CD14-positive monocyte (primary cell): ENCODE measurements around the gene MYLK2. TPM values are rescaled to one million over a fixed set of nuclear protein-coding genes. Genes with fewer than 3 reads are reported as not detected.

Experiments
- DNase-seq, 3 donors: peaks; one replicate each; pipeline ENCODE4 v3.0.0-alpha.2; 2011 to 2022
- H2AFZ ChIP-seq: 2 replicates; pipeline ENCODE4 v1.6.0; 2012; ENCODE audit warnings: mild to moderate bottlenecking, low read depth, low read length, inconsistent platforms; ENCODE audit not compliant: insufficient read depth, poor library complexity, severe bottlenecking
- H3K27ac ChIP-seq, 2 donors: 1 replicate in 1 of 2; 2 replicates in 1 of 2; pipeline ENCODE4 v1.5.1; 2012 to 2013; ENCODE audit warnings: low read length in 2 of 2, control low read depth in 1 of 2, inconsistent platforms in 1 of 2, low read depth in 1 of 2, mild to moderate bottlenecking in 1 of 2
- H3K27me3 ChIP-seq, 2 donors: one replicate each; pipeline versions ENCODE4 v1.6.0 to v1.6.1; 2011 to 2013; ENCODE audit warnings: low read length in 2 of 2; ENCODE audit not compliant: control insufficient read depth in 2 of 2, insufficient read depth in 2 of 2
- H3K36me3 ChIP-seq, 2 donors: replicated peaks in 1 of 2; 1 replicate in 1 of 2; 2 replicates in 1 of 2; pipeline versions ENCODE4 v1.5.1 to v1.6.1; 2012 to 2013; ENCODE audit warnings: low read length in 2 of 2, control low read depth in 1 of 2, inconsistent platforms in 1 of 2, mild to moderate bottlenecking in 1 of 2; ENCODE audit not compliant: insufficient read depth in 2 of 2, control insufficient read depth in 1 of 2
- H3K4me1 ChIP-seq, 2 donors: 1 replicate in 1 of 2; 2 replicates in 1 of 2; pipeline versions ENCODE4 v1.5.1 to v1.6.1; 2012 to 2013; ENCODE audit warnings: low read length in 2 of 2, control low read depth in 1 of 2, inconsistent platforms in 1 of 2, mild to moderate bottlenecking in 1 of 2, moderate library complexity in 1 of 2; ENCODE audit not compliant: insufficient read depth in 2 of 2, control insufficient read depth in 1 of 2
- H3K4me2 ChIP-seq: replicated peaks from 2 replicates; pipeline ENCODE3; 2012; ENCODE audit warnings: low read length, moderate library complexity, mild to moderate bottlenecking; ENCODE audit not compliant: poor library complexity, severe bottlenecking; ENCODE audit errors: extremely low read depth
- H3K4me3 ChIP-seq, 3 experiments: fragments of 200-600 bp in 1 of 3; sonication (generic) in 1 of 3; replicated peaks in 1 of 3; 1 replicate in 2 of 3; 2 replicates in 1 of 3; pipeline ENCODE4 v1.5.1; 2011 to 2013; ENCODE audit warnings: low read length in 3 of 3, mild to moderate bottlenecking in 3 of 3, control low read depth in 2 of 3, low read depth in 2 of 3, inconsistent platforms in 1 of 3, moderate library complexity in 1 of 3
- H3K79me2 ChIP-seq: 2 replicates; pipeline ENCODE4 v1.6.0; 2012; ENCODE audit warnings: mild to moderate bottlenecking, control low read depth, inconsistent platforms, low read length, moderate library complexity; ENCODE audit not compliant: insufficient read depth
- H3K9ac ChIP-seq: 2 replicates; pipeline ENCODE4 v1.6.0; 2017; ENCODE audit warnings: low read length, mild to moderate bottlenecking; ENCODE audit not compliant: insufficient read depth, poor library complexity, severe bottlenecking
- H3K9me3 ChIP-seq, 2 donors: replicated peaks in 1 of 2; 1 replicate in 1 of 2; 2 replicates in 1 of 2; pipeline versions ENCODE4 v1.5.1 to v1.6.1; 2012 to 2013; ENCODE audit warnings: low read length in 2 of 2, control low read depth in 1 of 2; ENCODE audit not compliant: control insufficient read depth in 1 of 2, insufficient read depth in 1 of 2
- H4K20me1 ChIP-seq: 2 replicates; pipeline ENCODE4 v1.6.0; 2012; ENCODE audit warnings: mild to moderate bottlenecking, low read length, control low read depth, moderate library complexity; ENCODE audit not compliant: insufficient read depth
- H3K27ac Mint-ChIP-seq, 7 donors: one replicate each; pipeline ENCODE4 v1.8.0; 2020; ENCODE audit warnings: mild to moderate bottlenecking in 7 of 7, mixed read lengths in 7 of 7, moderate library complexity in 6 of 7, inconsistent platforms in 2 of 7
- H3K27me3 Mint-ChIP-seq, 3 donors: one replicate each; pipeline ENCODE4 v1.8.0; 2021 to 2022; ENCODE audit warnings: low read depth in 3 of 3, mild to moderate bottlenecking in 3 of 3, mixed read lengths in 3 of 3, moderate library complexity in 3 of 3, inconsistent platforms in 1 of 3
- H3K36me3 Mint-ChIP-seq, 2 donors: one replicate each; pipeline ENCODE4 v1.8.0; 2020; ENCODE audit warnings: mixed read lengths in 2 of 2, inconsistent platforms in 1 of 2, mild to moderate bottlenecking in 1 of 2
- H3K4me1 Mint-ChIP-seq: one replicate; pipeline ENCODE4 v1.8.0; 2020; ENCODE audit warnings: mild to moderate bottlenecking, mixed read lengths
- H3K4me3 Mint-ChIP-seq, 2 donors: one replicate each; pipeline ENCODE4 v1.8.0; 2020; ENCODE audit warnings: mild to moderate bottlenecking in 2 of 2, mixed read lengths in 2 of 2, moderate library complexity in 1 of 2
- H3K9me3 Mint-ChIP-seq, 7 donors: one replicate each; pipeline ENCODE4 v1.8.0; 2020 to 2022; ENCODE audit warnings: mixed read lengths in 7 of 7, mild to moderate bottlenecking in 6 of 7, moderate library complexity in 6 of 7, inconsistent platforms in 2 of 7
- CTCF ChIP-seq: fragments of 200-600 bp; IDR thresholded peaks from one replicate; pipeline ENCODE4 v1.8.0; 2022; ENCODE audit warnings: antibody characterized with exemption, mild to moderate bottlenecking
- WGBS: methylation state at CpG from one replicate; pipeline ENCODE4 v1.1.5; 2013; ENCODE audit warnings: missing lambda C conversion rate; ENCODE audit not compliant: insufficient coverage; 5-methylcytosine and 5-hydroxymethylcytosine counted together
- intact Hi-C, 2 donors: fragments of 100-400 bp; cut with micrococcal nuclease; formaldehyde crosslinking; loops; one replicate each; pipeline versions ENCODE4 v1.15.0 to v1.15.1; 2023
- polyA plus RNA-seq, 3 donors: library from polyadenylated mRNA; depleted of rRNA in 1 of 3; unstranded in 2 of 3; stranded (reverse) in 1 of 3; fragments of 300-500 nt in 2 of 3; fragments of >200 nt in 1 of 3; fragmentation: Illumina TruSeq in 2 of 3; gene quantifications; 1 replicate in 2 of 3; 2 replicates in 1 of 3; pipeline ENCODE4 v1.2.3, GENCODE V29; 2012 to 2021

Gene MYLK2
- polyA plus RNA-seq, 3 donors, result not detected

GRCh38 chr20:31833130-31833930 lies 14.2 kb downstream of the MYLK2 start:
- WGBS, result 77% methylated on average over 14 of the region's 14 CpGs
- Histone ChIP-seq H3K36me3 (no peaks in the 10 kb centered on the region), H3K4me1 (peaks cover 33 to 34% of the 10 kb centered on the region in 2 donors), H3K4me2 (no peak overlapping the region), H3K27ac (no peak overlapping the region), H3K4me3 (no peak overlapping the region), H2AFZ (no peak overlapping the region), H4K20me1 (no peaks in the 10 kb centered on the region), H3K9me3 (no peaks in the 10 kb centered on the region), H3K27me3 (peaks cover 0 to 33% of the 10 kb centered on the region in 2 donors), H3K9ac (no peak overlapping the region), H3K79me2 (no peaks in the 10 kb centered on the region)
- TF ChIP-seq CTCF, result peak; percentile 99
- peak overlapping the region in 2 of 7 donors; percentile 32 to 61 for H3K27ac Mint-ChIP-seq
- peaks cover 0 to 2% (median 0%) of the 10 kb centered on the region in 7 donors for H3K9me3 Mint-ChIP-seq
- intact Hi-C loops, result no loop called here
- peaks cover 0 to 2% of the 10 kb centered on the region in 2 donors for H3K36me3 Mint-ChIP-seq
- H3K4me1 Mint-ChIP-seq, result no peaks in the 10 kb centered on the region
- peak; percentile 41 to 67 (median 60) for DNase-seq
- peaks cover 17 to 42% (median 34%) of the 10 kb centered on the region in 3 donors for H3K27me3 Mint-ChIP-seq
- peak overlapping the region in 1 of 2 donors; percentile 35 for H3K4me3 Mint-ChIP-seq

- Histone ChIP-seq H3K27ac (no peak overlapping the region), H3K4me3 (no peak overlapping the region), H4K20me1 (no peaks in the 10 kb centered on the region), H3K4me2 (no peak overlapping the region), H3K79me2 (no peaks in the 10 kb centered on the region), H3K4me1 (peaks cover 40 to 41% of the 10 kb centered on the region in 2 donors), H2AFZ (no peak overlapping the region), H3K9me3 (no peaks in the 10 kb centered on the region), H3K9ac (no peak overlapping the region), H3K27me3 (peaks cover 0 to 38% of the 10 kb centered on the region in 2 donors), H3K36me3 (no peaks in the 10 kb centered on the region)
- Mint-ChIP-seq H3K36me3 (peaks cover 0 to 2% of the 10 kb centered on the region in 2 donors), H3K4me1 (no peaks in the 10 kb centered on the region), H3K27ac (no peak overlapping the region), H3K9me3 (peaks cover 0 to 1% (median 0%) of the 10 kb centered on the region in 7 donors), H3K27me3 (peaks cover 12 to 42% (median 34%) of the 10 kb centered on the region in 3 donors), H3K4me3 (no peak overlapping the region)
- no peak for DNase-seq
- intact Hi-C loops, result no loop called here
- WGBS, result 90% methylated on average over 9 of the region's 20 CpGs
- no peak for TF ChIP-seq CTCF
These were observed 14.9 kb downstream of the MYLK2 start for GRCh38 chr20:31833931-31834521.
